HepG2 (cell line): Measurements from ENCODE around the gene UCP1. TPM values are rescaled to one million over a fixed set of nuclear protein-coding genes. Genes with fewer than 3 reads are reported as not detected.

Source experiments
- CHD4 ChIP-seq: fragments of 200-600 bp; sonication (generic); IDR thresholded peaks from 2 replicates; pipeline ENCODE4 v1.7.0; 2017; ENCODE audit warnings: mild to moderate bottlenecking, low read length, borderline replicate concordance
- EED ChIP-seq: sonication (generic); formaldehyde crosslinking; IDR thresholded peaks from 2 replicates; pipeline ENCODE4 v1.5.0; 2020; ENCODE audit warnings: mild to moderate bottlenecking, missing genetic modification reagents
- ESRRA ChIP-seq: sonication (generic); formaldehyde crosslinking; IDR thresholded peaks from 2 replicates; pipeline ENCODE4 v1.5.1; 2020; ENCODE audit warnings: mild to moderate bottlenecking, low read depth, missing genetic modification reagents
- FOXA3 ChIP-seq: IDR thresholded peaks from 2 replicates; pipeline ENCODE4 v1.6.1; 2016; ENCODE audit warnings: missing genetic modification reagents, missing compliant biosample characterization
- GABPB1 ChIP-seq: IDR thresholded peaks from 2 replicates; pipeline ENCODE4 v1.6.1; 2016; ENCODE audit warnings: mild to moderate bottlenecking, missing genetic modification reagents, moderate library complexity, missing compliant biosample characterization
- HIVEP1 ChIP-seq: sonication (generic); formaldehyde crosslinking; IDR thresholded peaks from 2 replicates; pipeline ENCODE4 v1.4.0; 2020; ENCODE audit warnings: mild to moderate bottlenecking, missing genetic modification reagents
- MATR3 ChIP-seq: sonication (generic); formaldehyde crosslinking; IDR thresholded peaks from 2 replicates; pipeline ENCODE4 v1.4.0; 2020; ENCODE audit warnings: missing genetic modification reagents
- MXI1 ChIP-seq: IDR thresholded peaks from 3 replicates; pipeline ENCODE4 v1.6.1; 2012; ENCODE audit warnings: low read depth, low read length, inconsistent platforms, borderline replicate concordance
- RFX1 ChIP-seq: fragments of 450-650 bp; IDR thresholded peaks from 2 replicates; pipeline ENCODE4 v1.6.1; 2017
- RFX5 ChIP-seq: IDR thresholded peaks from 2 replicates; pipeline ENCODE4 v1.6.1; 2011; ENCODE audit warnings: low read depth, low read length, improper control_type of control experiment
- SAP130 ChIP-seq: IDR thresholded peaks from 2 replicates; pipeline ENCODE4 v1.6.1; 2016; ENCODE audit warnings: low read depth
- ZFAT ChIP-seq: sonication (generic); formaldehyde crosslinking; conservative IDR thresholded peaks from 2 replicates; pipeline ENCODE4 v1.8.1; 2023; ENCODE audit warnings: missing genetic modification reagents, inconsistent platforms
- ZNF235 ChIP-seq: sonication (generic); formaldehyde crosslinking; IDR thresholded peaks from 2 replicates; pipeline ENCODE4 v1.8.1; 2023; ENCODE audit warnings: mild to moderate bottlenecking, missing genetic modification reagents, borderline replicate concordance
- ZNF33B ChIP-seq: sonication (generic); formaldehyde crosslinking; IDR thresholded peaks from 2 replicates; pipeline ENCODE4 v1.5.1; 2020; ENCODE audit warnings: mild to moderate bottlenecking, missing genetic modification reagents
- ZNF354B ChIP-seq: sonication (generic); formaldehyde crosslinking; IDR thresholded peaks from 2 replicates; pipeline ENCODE4 v1.8.0; 2022; ENCODE audit warnings: mild to moderate bottlenecking, missing genetic modification reagents
- ZNF792 ChIP-seq: IDR thresholded peaks from 2 replicates; pipeline ENCODE4 v1.6.1; 2016
- polyA plus RNA-seq, 8 experiments: library from polyadenylated mRNA; depleted of rRNA in 3 of 8; stranded (reverse) in 7 of 8; unstranded in 1 of 8; fragments of >200 nt; fragmentation: Illumina TruSeq in 4 of 8; extraction: Trizol in 4 of 8; gene quantifications; 2 replicates each; pipeline versions ENCODE4 v1.2.1 to v1.2.3, GENCODE V29; 2011 to 2016; ENCODE audit warnings: low read depth in 4 of 8, missing spikeins in 1 of 8, mixed read lengths in 1 of 8; ENCODE audit not compliant: insufficient read depth in 1 of 8
- total RNA-seq, 5 experiments: library from RNA; depleted of rRNA; stranded (reverse); fragments of >200 nt; fragmentation: Illumina TruSeq; extraction: Trizol; gene quantifications; 2 replicates each; pipeline ENCODE4 v1.2.3, GENCODE V29; 2016; ENCODE audit warnings: low read depth in 1 of 5
- TF ChIP-seq, protein P1 (sequence below), 2 experiments: fragments of 450-650 bp in 1 of 2; sonication (generic) in 1 of 2; formaldehyde crosslinking in 1 of 2; IDR thresholded peaks; 2 replicates each; pipeline versions ENCODE4 v1.6.1 to v1.8.0; 2016 to 2022; ENCODE audit warnings: antibody characterized with exemption in 1 of 2, mild to moderate bottlenecking in 1 of 2, missing genetic modification reagents in 1 of 2
- TF ChIP-seq, protein P2 (sequence below): sonication (generic); formaldehyde crosslinking; IDR thresholded peaks from 2 replicates; pipeline ENCODE4 v1.8.0; 2022; ENCODE audit warnings: missing genetic modification reagents, mild to moderate bottlenecking, borderline replicate concordance

UCP1 gene
- total and polyA plus RNA-seq, 2 of the 13 experiments (the other 11 are each of a cell fraction or from before 2014, with no cell fraction given): 0.11 TPM

DNA sequence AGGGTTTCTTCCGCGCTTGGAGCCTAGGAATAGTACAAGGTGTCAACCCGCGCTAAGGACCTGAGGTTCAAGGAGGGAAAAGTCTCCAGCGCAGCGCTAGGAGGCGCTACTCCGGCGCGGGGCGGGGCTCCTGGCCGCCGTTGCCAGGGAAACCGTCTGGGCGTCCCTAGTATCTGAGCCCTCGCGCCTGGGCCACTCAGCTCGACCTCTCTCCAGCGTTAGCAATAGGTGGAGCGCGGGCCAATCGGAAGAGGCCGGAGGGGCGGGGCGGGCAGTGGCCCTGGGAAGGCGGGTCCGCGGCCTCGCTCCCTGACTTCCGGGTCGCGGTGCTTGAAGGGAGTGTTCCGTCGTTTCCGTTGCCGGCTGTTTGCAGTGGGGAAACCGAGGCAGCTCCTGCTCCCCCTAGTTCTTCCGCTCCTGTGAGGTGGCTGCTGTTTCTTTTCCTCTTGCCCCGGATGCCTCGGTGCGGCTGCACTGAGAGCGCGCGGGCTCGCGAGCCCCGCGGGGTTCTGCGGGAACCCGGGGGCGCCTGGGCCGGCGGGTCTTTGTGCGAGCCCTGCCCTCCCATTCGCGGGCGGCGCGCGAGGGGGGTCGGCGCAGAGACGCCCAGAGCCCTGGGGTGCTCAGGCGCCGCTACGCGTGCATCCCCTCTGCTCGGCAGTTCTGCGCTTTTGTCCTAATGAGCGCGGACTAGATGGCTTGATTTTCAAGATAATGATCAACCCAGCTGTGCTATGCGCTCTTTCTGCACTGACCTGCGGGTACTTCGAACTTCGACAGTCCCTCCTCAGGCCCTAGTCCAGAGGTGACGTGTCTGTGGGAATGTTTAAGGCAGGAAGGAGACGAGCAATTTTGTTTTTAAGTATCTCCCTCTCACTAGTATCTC is 44.7 kb downstream of the UCP1 start, which contains the start of gene ELMOD2 (continued):
- TF ChIP-seq, protein P1, sequence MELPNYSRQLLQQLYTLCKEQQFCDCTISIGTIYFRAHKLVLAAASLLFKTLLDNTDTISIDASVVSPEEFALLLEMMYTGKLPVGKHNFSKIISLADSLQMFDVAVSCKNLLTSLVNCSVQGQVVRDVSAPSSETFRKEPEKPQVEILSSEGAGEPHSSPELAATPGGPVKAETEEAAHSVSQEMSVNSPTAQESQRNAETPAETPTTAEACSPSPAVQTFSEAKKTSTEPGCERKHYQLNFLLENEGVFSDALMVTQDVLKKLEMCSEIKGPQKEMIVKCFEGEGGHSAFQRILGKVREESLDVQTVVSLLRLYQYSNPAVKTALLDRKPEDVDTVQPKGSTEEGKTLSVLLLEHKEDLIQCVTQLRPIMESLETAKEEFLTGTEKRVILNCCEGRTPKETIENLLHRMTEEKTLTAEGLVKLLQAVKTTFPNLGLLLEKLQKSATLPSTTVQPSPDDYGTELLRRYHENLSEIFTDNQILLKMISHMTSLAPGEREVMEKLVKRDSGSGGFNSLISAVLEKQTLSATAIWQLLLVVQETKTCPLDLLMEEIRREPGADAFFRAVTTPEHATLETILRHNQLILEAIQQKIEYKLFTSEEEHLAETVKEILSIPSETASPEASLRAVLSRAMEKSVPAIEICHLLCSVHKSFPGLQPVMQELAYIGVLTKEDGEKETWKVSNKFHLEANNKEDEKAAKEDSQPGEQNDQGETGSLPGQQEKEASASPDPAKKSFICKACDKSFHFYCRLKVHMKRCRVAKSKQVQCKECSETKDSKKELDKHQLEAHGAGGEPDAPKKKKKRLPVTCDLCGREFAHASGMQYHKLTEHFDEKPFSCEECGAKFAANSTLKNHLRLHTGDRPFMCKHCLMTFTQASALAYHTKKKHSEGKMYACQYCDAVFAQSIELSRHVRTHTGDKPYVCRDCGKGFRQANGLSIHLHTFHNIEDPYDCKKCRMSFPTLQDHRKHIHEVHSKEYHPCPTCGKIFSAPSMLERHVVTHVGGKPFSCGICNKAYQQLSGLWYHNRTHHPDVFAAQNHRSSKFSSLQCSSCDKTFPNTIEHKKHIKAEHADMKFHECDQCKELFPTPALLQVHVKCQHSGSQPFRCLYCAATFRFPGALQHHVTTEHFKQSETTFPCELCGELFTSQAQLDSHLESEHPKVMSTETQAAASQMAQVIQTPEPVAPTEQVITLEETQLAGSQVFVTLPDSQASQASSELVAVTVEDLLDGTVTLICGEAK (IDR thresholded peaks at IDR 0.05): peak; percentile 46
- TF ChIP-seq, protein P1 (CRISPR knock-in tag; IDR thresholded peaks at IDR 0.05): no peak; the same call in 1 of the 2 replicates
- no peak for TF ChIP-seq ESRRA (CRISPR knock-in tag)
- TF ChIP-seq RFX1: peak; percentile 95
- peak; percentile 80; the same call in 1 of the 2 replicates for TF ChIP-seq ZNF33B (CRISPR knock-in tag)
- TF ChIP-seq FOXA3: peak; percentile 39
- TF ChIP-seq GABPB1 (CRISPR knock-in tag): peak; percentile 96
- no peak for TF ChIP-seq ZNF235 (CRISPR knock-in tag)
- peak; percentile 96 for TF ChIP-seq SAP130 (CRISPR knock-in tag)
- TF ChIP-seq ZFAT (CRISPR knock-in tag): no peak
- TF ChIP-seq ZNF354B (CRISPR knock-in tag): no peak
- TF ChIP-seq CHD4: no peak; the same call in 1 of the 2 replicates
- no peak for TF ChIP-seq HIVEP1
- TF ChIP-seq, protein P2, sequence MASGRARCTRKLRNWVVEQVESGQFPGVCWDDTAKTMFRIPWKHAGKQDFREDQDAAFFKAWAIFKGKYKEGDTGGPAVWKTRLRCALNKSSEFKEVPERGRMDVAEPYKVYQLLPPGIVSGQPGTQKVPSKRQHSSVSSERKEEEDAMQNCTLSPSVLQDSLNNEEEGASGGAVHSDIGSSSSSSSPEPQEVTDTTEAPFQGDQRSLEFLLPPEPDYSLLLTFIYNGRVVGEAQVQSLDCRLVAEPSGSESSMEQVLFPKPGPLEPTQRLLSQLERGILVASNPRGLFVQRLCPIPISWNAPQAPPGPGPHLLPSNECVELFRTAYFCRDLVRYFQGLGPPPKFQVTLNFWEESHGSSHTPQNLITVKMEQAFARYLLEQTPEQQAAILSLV (CRISPR knock-in tag): peak; percentile 16; the same call in 1 of the 2 replicates
- no peak for TF ChIP-seq MATR3 (CRISPR knock-in tag)
- peak; percentile 75 for TF ChIP-seq RFX5
- TF ChIP-seq ZNF792 (CRISPR knock-in tag): no peak; the same call in 1 of the 2 replicates
- no peak for TF ChIP-seq EED (CRISPR knock-in tag)
- peak; percentile 98 for TF ChIP-seq MXI1
